ENCODE measurements around the gene CACNA2D3.

Gene CACNA2D3

DNA sequence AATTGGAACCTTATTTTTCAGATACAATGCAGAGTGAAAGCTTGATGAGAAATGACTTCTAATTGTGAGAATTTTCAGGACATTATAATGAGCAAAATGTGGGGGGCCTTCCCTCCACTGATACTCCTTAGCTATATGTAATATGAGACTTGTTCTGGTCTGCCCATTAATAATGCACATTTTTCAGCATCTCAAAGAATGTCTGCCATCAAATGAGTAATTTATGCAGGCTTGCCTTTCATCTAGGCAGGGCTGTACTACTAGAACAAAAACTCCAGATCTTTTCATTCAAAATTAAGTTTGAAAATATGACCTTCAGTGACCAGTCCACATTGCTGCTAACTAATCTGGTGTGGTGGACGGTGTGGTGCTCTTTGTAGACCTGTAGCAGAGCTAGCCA, 678.1 kb downstream of the CACNA2D3 start:
- no peak for DNase-seq (ENCODE audit: low spot score)

DNA sequence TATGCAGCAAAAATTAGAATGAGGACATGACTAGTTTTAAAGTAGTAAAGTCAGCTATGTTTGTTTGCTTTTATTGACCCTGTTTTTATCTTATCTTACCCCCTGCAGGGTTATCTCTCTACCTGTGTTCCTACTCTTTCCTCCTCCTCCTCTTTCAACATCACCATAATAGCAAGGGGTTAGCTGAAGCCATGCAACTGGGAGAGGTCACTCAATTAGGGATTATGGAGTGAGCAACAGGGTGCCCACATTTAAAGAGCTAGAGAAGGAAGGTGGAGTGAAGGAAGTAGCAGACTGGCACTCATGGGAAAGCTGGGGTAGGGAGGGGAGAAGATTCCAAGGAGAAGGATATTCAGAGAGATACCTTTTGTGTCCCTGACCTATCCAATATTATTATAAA, 679.6 kb downstream of the CACNA2D3 start:
- DNase-seq (ENCODE audit: low spot score) = no peak

DNA sequence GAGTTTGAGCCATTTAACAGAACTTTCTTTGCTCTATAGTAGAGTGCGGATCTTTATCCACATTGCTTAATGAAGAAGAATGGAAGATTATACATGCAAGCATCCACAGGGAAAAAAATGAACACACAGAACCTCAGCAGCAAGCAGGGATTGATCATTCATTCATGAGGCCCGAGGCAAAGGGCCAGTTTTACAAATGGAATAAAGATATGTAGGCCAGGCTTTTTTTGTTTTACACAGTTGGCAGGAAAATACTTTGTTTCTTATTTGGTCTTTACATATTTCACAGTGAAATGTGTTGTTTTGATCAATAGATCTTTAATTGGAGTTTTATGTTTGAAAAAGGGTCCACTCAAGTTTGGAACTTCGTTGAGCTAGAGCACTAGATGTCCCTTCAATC, 688.0 kb downstream of the CACNA2D3 start:
- no peak for DNase-seq (ENCODE audit: low spot score)

DNA sequence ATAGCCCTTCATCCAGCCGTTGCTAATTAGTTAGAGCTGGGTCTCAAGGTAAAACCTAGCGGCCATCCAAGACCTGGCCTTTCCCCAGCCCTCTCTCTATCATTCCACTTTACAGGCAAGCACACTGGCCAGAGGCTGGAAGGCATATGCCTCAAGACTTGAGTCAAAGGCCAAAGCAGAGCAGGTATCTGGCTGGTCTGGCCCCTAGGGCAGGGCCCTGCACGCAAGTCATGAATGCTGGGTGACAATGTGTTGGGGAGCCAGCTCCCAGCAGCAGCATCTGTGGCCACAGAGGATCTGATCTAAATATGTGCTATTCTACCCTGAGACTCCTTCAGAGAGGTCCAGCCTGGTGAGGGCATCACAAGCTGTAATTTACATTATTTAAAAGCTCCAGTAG, 691.9 kb downstream of the CACNA2D3 start:
- no peak for DNase-seq (ENCODE audit: low spot score)

DNA sequence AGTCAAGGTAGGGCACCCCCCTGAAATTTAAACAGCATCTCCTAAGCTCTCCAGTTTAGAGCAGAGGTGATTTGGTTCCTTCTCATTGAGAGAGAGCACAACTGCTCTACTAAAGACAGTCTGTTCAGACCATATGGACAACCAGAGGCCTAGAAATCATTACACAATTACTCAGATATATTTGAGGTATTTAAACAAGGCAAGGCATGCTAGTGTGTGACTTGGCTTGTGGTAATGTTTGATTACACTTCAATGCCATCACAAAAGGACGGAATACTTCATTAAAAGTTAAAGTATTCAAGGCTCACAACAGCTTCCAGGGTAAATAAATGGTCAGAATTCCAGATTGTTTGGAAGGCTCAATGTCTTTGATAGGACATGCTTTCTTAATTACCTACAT, 695.3 kb downstream of the CACNA2D3 start:
- DNase-seq (ENCODE audit: low spot score) = peak; percentile 77

DNA sequence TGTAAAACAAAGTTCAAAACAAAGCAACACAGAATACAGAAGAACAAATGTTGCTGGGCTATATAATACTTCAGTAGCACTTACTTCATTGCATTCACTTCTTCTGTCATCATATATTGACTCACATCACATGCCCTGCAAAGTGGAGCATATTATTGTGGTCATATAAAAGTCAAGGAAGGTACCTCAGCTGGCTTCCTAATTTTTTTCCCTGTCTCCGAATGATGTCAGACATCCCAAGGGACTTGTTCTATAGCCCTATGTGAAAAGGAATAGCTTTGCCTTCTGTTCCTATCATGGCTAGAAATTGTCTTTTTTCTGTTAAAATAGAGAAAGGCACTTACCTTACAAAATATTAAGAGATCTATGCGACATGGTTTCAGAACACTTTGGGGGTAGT, 696.1 kb downstream of the CACNA2D3 start:
- DNase-seq (ENCODE audit: low spot score) = peak; percentile 23

DNA sequence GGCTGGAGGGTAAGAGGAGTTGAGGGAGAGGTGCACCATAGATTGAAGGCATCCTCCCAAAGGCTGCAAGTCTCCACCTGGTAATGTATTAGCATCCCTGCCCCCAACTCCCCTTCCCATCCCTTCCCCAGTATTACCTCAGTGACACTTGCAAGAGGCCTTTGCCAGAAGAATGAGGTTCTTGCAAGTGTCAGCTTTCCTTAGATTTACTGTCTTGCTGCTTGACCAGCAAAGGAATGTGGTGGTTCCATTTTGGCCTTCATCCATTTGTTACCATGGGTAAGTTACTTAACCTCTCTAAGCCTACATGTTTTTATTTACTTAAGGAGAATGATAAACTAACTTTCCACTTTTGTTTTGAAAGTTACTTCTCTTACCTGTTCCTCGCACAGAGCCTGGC, 696.6 kb downstream of the CACNA2D3 start:
- peak; percentile 63 for DNase-seq (ENCODE audit: low spot score)

DNA sequence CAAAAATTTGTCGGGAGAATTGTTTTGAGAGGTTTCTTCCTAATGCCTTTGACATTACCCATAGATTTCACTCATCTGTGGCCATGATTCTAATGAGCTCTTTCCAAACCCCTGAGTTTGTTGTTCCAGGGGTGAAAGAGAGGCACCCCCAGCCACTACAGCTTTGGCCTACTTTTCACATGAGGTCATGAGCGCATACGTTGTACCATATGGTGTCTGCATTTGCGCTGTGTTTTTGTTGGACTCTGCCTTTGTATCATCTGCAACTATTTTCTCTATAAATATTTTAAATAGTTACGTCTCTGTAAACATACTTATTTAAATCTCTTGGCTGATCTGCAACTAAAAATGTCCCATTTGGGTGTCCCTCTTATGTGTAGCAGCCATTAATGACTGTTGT, 697.6 kb downstream of the CACNA2D3 start:
- no peak for DNase-seq (ENCODE audit: low spot score)

DNA sequence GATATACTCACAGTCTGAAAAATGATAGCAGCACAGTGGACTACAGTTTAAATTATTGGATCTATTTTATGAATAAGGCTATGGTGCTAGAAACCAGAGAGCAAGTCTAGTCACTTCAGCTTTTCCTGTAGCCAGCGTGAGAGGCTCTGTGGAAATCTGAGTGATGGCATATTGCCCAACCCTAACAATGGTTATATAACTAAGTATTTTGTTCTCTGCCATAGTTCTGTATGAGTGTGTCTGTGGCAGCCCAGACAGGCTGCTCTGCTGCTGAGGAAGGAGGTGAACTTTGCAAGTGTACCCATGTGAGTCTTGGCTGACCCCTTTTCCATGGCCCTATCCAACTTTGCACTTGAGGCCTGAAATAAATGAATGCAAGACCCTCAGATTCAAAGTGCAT, 699.9 kb downstream of the CACNA2D3 start:
- DNase-seq (ENCODE audit: low spot score) = peak; percentile 34

DNA sequence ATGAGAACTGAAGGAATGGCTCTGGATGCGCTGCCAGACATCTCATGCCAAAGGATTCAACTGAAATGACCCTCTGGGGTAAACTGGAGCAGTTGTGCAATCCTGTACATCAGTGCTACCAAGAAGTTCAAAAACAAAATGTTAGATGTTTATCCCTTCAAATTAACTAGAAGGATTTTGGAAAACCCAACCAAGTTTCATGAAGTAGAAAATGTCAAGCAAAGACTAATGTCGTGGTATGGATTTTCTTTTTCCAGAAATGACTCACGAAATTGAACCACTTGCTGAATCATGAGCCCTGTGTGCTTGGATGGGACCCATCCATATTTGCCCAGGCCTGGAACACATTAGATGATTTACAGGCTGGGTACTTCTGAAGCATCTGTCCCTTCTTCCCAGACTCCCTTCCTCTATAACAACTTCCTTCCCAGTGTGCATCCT, 703.9 kb downstream of the CACNA2D3 start:
- DNase-seq (ENCODE audit: low spot score) = no peak

DNA sequence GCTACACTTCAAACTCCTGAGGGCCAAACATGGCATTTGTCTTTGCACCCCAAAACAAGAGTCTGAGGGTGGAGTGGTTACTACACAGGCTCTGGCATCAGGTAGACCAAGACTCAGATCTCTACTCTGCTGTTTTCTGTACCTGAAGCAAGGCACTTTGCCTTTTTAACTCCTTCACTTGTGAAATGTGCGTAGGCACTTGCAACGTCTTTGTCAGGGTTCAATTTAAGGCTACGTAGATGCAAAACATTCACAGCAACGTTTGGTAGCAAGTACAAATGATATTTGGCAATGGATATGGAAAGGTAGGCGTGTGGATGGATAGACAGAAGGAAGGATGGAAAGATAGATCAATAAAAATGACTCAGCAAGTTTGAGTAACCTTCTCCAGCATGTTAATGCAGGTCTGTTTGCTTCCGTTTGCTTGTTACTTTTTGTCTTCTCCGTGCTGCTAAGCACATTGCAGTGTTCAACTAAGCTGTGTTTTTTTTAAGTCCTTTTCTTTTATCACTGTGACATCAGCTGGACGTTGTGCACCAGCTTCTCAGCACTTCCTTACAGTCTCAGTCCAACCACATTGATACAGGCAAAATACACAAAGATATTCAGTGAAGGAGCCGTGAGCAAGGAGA, 704.8 kb downstream of the CACNA2D3 start:
- DNase-seq (ENCODE audit: low spot score) = no peak

DNA sequence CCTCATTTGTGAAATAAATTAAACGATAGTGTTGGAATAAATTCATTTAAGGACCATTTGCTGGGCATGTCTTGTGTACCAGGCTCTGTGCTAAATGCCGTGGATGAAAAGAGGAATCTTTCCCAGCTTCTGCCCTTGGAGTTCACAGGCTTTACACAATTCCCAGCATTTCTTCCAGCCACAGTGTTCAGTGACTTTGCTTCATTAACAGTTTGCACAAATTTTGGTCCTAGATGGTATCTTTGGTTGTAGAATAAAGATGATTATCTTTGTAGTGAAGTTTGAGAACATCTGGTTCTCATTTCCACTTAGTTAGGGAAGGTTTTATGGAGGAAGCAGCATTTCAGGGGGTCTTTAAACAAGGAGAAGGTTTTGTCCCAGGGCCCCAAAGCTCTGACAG, 705.4 kb downstream of the CACNA2D3 start:
- DNase-seq (ENCODE audit: low spot score) = no peak

DNA sequence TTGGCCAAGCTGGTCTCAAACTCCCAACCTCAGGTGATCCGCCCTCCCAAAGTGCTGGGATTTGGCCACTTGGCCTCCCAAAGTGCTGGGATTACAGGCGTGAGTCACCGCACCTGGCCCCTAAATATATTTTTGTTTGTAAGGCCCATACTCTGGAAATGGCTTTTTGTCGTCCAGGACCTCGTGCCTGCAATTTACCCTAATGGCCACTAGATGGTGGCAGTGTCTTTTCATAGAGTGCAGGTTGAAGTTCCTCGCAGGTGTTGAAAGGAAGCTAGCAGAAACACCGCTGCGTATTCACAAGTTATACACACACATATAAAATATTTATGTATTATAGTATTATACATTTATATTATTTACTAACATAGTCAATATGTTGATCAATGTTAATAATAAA, 708.3 kb downstream of the CACNA2D3 start:
- DNase-seq (ENCODE audit: low spot score) = peak; percentile 20

DNA sequence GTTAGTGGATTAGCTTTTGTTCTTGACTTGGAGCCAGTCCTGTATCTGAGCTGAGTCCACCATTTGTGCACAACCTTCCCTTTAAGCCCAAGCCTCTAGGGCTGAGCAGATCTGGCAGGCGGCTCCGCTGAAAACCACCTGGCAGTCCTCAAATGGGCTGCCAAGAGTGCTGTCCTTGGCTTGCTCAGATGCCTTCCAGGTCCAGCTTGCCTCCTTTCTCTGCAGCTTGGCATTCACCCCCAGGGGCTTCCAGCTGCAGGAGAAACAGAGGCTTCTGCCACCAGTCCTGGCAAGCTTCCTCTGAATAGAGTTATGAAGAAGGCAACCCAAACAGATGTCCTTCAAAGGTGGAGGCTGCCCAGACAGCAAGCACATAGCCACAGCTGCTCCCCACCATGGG, 708.8 kb downstream of the CACNA2D3 start:
- no peak for DNase-seq (ENCODE audit: low spot score)

DNA sequence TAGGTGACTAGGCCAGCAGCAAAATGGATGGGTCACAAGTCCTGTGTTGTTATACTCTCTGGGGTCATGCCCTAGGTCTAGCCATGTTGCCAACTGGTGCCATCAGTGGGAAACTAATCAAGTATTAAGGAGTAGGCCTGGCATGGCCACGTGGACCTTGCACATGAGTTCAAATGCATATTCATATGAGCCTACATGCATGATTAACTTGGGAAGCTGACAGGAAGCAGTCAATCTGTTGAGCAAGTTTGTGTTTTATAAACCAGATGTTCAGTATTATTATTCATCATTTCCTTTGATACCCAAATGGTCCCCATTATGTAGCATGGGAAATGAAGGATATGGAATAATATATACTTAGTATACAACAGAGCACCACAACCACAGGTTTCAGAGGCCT, 710.5 kb downstream of the CACNA2D3 start:
- no peak for DNase-seq (ENCODE audit: low spot score)

DNA sequence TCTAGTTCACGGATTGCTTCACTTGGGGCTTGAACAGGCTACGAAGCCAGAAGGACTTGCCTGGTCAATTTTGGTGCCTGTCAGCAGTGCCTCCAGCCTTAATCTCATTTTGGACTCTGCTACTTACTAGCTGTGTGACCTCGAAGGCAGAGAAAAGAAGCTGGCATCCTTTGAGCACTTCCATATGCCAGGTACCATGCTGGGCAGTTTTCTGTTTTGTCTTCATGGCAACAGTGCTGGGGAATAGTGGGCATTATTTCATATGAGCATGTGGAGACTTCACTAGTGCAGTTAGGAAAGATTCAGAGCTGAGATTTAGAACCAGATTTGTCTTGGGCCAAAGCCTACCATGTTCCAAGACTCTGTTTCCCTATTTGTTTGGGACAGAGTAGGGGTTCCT, 713.3 kb downstream of the CACNA2D3 start:
- no peak for DNase-seq (ENCODE audit: low spot score)

DNA sequence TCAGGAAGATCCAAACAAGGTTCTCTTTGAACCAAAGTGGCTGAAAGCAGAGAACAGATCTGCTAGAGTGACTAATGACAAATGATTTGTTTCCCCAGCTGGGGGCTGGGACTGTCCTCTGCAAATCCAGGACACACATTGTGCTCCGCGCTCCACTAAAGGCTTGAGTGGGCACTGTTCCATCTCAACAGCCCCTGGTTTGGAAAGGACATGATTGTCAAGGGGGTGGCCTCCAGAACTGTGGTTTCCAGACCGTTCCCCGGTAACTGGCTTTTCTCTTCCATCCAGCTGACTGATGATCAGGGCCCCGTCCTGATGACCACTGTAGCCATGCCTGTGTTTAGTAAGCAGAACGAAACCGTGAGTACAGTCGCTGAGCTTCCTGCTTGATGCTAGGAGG, 714.5 kb downstream of the CACNA2D3 start:
- peak; percentile 46 for DNase-seq (ENCODE audit: low spot score)

DNA sequence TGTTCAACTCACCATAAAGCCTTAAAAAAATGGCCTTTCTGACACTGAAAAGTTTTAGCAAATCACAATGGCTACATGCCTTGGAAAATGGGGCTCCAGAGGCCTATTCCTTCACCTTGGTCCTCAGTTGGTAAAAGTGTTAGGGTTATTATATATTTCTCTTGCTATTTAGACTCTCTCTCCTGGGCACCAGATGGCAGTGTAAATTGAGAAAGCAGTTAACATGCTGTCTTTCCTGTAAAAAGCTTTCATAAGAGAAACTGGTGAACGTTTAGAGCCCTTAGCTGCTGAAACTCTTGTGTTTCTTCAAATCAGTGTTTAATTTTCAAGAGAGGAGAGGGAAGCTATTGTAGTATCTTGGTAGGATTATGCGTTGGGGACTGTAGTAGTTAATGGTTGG, 715.6 kb downstream of the CACNA2D3 start:
- DNase-seq (ENCODE audit: low spot score) = peak; percentile 25

DNA sequence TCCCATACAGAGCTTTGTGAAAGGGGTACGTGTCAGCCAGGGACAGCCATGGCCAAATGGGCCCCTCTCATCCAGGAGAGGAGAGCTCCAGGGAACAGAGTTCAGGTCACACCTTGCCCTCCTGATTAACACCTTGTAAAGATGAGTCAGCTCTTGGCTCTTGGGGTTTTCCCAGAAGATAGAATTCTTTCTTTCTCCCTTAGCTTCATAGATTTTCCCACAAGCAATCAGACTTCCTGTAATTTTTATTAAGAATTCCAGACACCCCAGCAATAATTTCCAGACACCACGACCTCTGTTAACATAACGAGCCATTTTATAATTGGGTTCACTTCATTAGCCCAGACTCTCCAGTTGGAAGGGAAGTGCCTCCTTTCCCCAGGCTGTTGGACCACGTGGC, 719.1 kb downstream of the CACNA2D3 start:
- peak; percentile 76 for DNase-seq (ENCODE audit: low spot score)

DNA sequence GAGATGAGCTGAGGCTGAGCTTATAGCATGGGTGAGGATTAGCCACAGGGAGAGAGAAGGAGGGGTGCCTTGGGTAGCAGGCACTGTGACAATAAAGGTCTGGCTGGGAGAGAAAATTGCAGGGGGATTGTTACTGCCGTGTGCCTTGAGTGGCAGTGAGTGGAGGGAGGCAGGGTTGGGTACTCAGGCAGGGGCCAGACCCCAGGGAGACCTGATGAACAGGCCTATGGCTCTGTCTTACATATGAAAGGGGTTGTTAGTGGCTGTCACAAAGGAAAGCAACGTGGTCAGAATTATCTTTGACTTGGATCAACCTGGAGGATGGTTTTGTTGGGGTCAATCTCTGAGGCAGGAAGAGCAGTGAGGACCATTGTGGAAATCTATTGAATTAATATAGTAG, 721.0 kb downstream of the CACNA2D3 start:
- DNase-seq (ENCODE audit: low spot score) = no peak

DNA sequence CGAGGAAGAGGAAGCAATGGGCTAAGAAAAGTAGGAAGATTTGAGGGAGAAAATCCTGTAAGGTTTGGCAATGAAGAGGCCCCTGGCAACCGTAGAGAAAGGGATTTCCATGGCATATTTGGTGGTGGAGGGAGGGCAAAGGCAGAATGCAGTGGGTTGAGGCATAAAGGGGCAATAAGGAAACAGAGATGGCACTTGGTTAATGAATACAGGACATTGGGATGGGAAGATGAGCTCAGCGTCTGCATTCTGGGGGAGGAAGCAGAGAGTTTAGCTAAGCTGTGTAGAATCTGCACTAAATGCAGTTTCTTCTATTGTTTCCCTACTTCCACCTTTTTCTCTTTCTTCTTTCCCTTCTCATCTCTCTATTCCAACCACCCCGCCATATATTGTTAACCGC, 721.9 kb downstream of the CACNA2D3 start:
- peak; percentile 65 for DNase-seq (ENCODE audit: low spot score)

DNA sequence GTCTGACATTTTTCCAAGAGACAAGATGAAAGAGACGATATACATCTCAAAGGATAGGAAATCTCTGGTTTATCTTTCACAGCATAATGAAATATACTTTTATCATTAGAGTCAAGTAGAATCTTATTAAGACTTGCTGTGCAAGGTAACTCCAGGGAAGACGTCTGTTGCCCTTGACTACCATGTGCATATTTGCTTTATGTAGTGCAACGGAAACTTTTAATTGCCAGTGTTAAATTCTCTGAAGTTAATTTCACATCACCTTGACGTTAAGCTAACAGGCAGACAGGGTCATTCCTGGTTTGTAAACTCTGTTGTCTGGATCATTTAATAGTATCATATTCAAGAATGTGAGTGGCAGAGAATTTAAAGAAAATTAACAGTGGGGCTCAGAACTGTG, 722.7 kb downstream of the CACNA2D3 start:
- DNase-seq (ENCODE audit: low spot score) = no peak

DNA sequence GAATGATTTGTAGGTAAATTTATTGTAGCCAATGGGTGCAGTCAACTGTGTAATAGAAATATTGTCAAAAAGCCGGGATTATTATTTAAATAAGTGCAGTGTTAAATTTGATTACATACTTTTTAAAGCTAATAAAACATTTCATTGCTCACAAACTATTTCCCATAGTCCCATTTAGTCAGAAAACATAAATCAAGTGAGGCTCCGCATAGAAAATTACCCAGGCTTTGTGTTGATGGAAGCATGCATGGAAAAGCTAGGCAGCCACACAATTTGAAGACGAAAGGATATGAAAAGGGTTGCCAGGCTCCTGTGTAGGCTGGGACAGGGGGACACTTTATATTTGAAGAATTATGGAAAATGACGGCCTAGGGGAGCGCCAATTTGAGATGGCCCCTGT, 723.2 kb downstream of the CACNA2D3 start:
- no peak for DNase-seq (ENCODE audit: low spot score)

DNA sequence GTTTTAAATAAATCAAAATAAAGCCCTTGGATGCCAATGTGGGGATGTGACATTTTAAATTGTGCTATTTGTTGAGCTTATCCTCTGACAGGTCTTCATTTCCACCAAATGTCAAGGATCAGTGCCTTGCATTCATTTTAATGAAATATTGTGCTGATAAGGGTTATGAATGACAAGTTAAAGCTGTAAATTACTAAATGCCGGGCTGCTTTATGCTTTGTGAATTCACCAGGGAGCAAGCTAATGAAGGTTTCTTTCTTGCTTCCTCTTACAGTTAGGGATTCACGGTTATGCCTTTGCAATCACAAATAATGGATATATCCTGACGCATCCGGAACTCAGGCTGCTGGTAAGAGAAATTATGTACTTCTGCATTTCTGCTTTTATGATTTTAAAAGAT, 723.8 kb downstream of the CACNA2D3 start:
- DNase-seq (ENCODE audit: low spot score) = no peak

DNA sequence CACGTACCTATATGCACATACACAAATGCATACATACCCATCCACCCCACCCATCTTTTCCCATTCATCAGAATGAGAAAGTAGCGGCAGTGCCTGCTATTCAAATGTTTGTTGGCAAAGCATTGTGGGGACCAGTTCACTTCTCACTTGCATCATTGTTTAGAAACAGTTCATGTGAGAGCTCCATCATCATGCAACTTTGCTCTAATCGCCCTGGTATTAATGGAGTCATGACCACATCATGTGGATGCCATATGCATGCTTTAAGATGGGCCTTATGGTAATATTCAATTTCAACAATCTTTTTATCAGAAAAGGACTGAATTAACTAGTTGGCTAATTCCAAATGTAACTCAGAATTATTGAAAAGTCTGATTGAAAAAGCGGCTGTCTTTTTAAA, 725.0 kb downstream of the CACNA2D3 start:
- DNase-seq (ENCODE audit: low spot score) = no peak
